Chondrocyte (in vitro differentiated cells): ENCODE measurements around the gene ANKS3. TPM values are rescaled to one million over a fixed set of nuclear protein-coding genes. Genes with fewer than 3 reads are reported as not detected.
"Not testable (repeated sequence)": the region's sequence is repeated elsewhere in the genome, so short reads cannot be mapped to it uniquely, and the experiment has no call there.

Source experiments
- DNase-seq: peaks from one replicate; pipeline ENCODE4 v3.0.0; 2021; ENCODE audit warnings: mixed read lengths, low spot score
- H3K27ac Mint-ChIP-seq: one replicate; pipeline ENCODE4 v1.8.0; 2021; ENCODE audit warnings: mild to moderate bottlenecking, moderate library complexity, mixed read lengths; ENCODE audit not compliant: unreplicated experiment
- H3K27me3 Mint-ChIP-seq: 2 replicates; pipeline ENCODE4 v1.8.0; 2021; ENCODE audit warnings: low read depth, mixed read lengths
- H3K36me3 Mint-ChIP-seq: 2 replicates; pipeline ENCODE4 v1.8.0; 2021; ENCODE audit warnings: low read depth, mixed read lengths
- H3K4me1 Mint-ChIP-seq: 2 replicates; pipeline ENCODE4 v1.8.0; 2021; ENCODE audit warnings: low read depth, mild to moderate bottlenecking, mixed read lengths
- H3K4me3 Mint-ChIP-seq: one replicate; pipeline ENCODE4 v1.8.0; 2021; ENCODE audit warnings: mild to moderate bottlenecking, moderate library complexity, mixed read lengths; ENCODE audit not compliant: unreplicated experiment
- H3K9me3 Mint-ChIP-seq: 2 replicates; pipeline ENCODE4 v1.8.0; 2021; ENCODE audit warnings: low read depth, mixed read lengths
- CTCF ChIP-seq: fragments of 200-600 bp; sonication (generic); IDR thresholded peaks from 2 replicates; pipeline ENCODE4 v1.5.0; 2021; ENCODE audit warnings: antibody characterized with exemption, mild to moderate bottlenecking, moderate library complexity
- total RNA-seq: library from RNA; stranded (reverse); gene quantifications from 3 replicates; pipeline ENCODE4 v1.2.1, GENCODE V29; 2021

Gene ANKS3
- total RNA-seq, 1 donor from 2014 or later = 21.8 TPM

- H3K27me3 Mint-ChIP-seq = no peaks in the 10 kb centered on the region
- TF ChIP-seq CTCF = no peak
- H3K27ac Mint-ChIP-seq = no peak overlapping the region
- H3K4me3 Mint-ChIP-seq = no peak overlapping the region
- H3K36me3 Mint-ChIP-seq = peaks cover 16% of the 10 kb centered on the region
- no peaks in the 10 kb centered on the region for H3K9me3 Mint-ChIP-seq
- H3K4me1 Mint-ChIP-seq = no peaks in the 10 kb centered on the region
- no peak for DNase-seq
Measured at GRCh38 chr16:4654011-4654963, 79.8 kb downstream of the ANKS3 start.

- DNase-seq = no peak
Measured at GRCh38 chr16:4652561-4652960, 81.5 kb downstream of the ANKS3 start.

GRCh38 chr16:4651827-4652226 lies 82.2 kb downstream of the ANKS3 start:
- H3K36me3 Mint-ChIP-seq = peaks cover 14% of the 10 kb centered on the region
- no peak overlapping the region for H3K4me3 Mint-ChIP-seq
- DNase-seq = no peak
- no peaks in the 10 kb centered on the region for H3K27me3 Mint-ChIP-seq
- H3K27ac Mint-ChIP-seq = no peak overlapping the region
- H3K4me1 Mint-ChIP-seq = no peaks in the 10 kb centered on the region
- TF ChIP-seq CTCF = no peak
- no peaks in the 10 kb centered on the region for H3K9me3 Mint-ChIP-seq

More at GRCh38 chr16:4652561-4652960, 81.5 kb downstream of the ANKS3 start:
- Mint-ChIP-seq H3K27ac (peak overlapping the region; percentile 22), H3K4me1 (no peaks in the 10 kb centered on the region), H3K4me3 (no peak overlapping the region), H3K36me3 (peaks cover 14% of the 10 kb centered on the region), H3K9me3 (no peaks in the 10 kb centered on the region), H3K27me3 (no peaks in the 10 kb centered on the region)
- TF ChIP-seq CTCF = no peak

- DNase-seq = not testable (repeated sequence)
Measured at GRCh38 chr16:4650443-4651074, 83.5 kb downstream of the ANKS3 start.

More at GRCh38 chr16:4650443-4651074, 83.5 kb downstream of the ANKS3 start:
- H3K27ac Mint-ChIP-seq, H3K27me3 Mint-ChIP-seq, H3K4me1 Mint-ChIP-seq, H3K4me3 Mint-ChIP-seq, H3K9me3 Mint-ChIP-seq: not testable (repeated sequence)
- H3K36me3 Mint-ChIP-seq = peaks cover 10% of the 10 kb centered on the region
- TF ChIP-seq CTCF = peak; percentile 85
